GM18498 (cell line): ENCODE results near the gene CUBN.

Experiments
- ATAC-seq: cut with Tn5 transposase; IDR thresholded peaks from one replicate; pipeline ENCODE4 v1.9.1; 2021; ENCODE audit warnings: mild to moderate bottlenecking, moderate library complexity; ENCODE audit not compliant: unreplicated experiment

Gene CUBN

DNA sequence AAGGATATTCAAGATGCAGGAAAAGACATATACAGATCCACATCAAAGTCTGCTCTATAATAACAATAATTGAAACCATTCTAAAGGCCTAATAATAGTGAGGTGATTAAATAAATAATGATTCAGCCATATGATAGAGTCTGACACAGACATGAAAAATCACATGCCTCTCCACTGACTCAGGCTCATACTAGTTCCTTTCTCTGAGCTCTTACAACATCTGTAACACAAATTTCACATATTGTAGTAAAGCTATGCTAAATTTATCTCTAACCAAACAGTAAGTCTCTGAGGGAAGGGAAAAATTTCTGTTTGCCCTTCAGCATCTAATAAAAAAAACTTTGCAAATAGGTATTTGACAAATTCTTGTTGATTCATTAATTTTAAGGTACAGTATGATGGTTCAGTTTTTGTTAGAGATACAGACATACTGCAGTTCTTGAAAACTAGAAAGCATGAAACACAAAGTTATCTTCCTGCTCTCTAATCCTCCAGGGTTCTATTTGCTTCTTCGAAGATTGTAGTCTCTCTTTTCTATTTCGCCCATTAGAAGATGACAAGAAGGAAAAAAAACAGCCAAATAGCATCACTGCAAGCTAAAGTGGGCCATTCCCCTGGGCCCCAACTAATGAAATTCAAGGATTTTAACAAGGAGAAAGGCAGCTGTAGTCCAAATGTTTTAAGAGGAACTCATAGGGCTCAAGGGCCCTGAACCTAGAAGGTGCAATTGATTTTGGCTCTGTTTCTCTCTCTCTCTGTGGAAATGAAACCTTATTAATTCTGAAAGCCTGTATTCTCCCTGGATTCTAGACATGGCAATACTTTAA, 53.9 kb downstream of the CUBN start:
- ATAC-seq, result no peak

DNA sequence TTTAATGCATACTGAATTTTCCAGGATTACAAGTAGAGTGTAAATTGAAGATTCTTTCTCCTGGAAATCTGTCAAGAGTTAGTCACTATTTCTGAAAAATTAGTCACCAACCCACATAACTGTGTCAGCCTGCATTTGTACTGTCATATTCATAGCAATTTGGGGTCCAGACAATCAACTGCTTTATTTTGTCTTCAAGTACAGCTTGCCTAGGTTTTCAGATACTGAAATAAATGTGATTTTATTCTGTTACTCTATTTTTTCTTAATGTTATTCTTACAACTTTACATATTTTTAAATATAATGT, 55.1 kb downstream of the CUBN start:
- ATAC-seq, result no peak

- ATAC-seq, result no peak
Observed at GRCh38 chr10:17073725-17074540, 55.7 kb downstream of the CUBN start.

GRCh38 chr10:17068953-17069352, 60.7 kb downstream of the CUBN start:
- ATAC-seq, result no peak

- no peak for ATAC-seq
Observed at GRCh38 chr10:17067376-17068264, 62.0 kb downstream of the CUBN start.

GRCh38 chr10:17066807-17067206, 62.8 kb downstream of the CUBN start:
- no peak for ATAC-seq

GRCh38 chr10:17066000-17066399, 63.6 kb downstream of the CUBN start:
- no peak for ATAC-seq

DNA sequence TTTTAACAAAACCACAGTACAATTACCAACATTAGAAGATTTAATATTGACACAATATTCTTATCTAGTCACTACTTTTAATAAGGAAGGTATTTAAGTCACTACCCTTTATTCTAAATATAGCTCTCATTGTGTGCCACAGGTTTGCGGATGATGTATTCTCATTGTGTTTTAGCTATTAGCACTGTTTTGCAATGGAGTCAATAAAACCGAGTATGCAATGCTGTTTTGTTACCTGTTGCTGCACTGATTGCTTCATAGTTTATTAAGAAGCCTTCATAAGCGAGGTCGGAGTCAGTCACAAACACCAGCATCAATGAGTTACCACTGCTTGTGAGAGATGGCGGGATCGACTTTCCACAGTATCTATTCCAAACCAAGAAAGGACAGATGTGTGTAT, 64.3 kb downstream of the CUBN start:
- ATAC-seq, result no peak

GRCh38 chr10:17064435-17064834, 65.2 kb downstream of the CUBN start:
- ATAC-seq, result no peak

- no peak for ATAC-seq
Observed at GRCh38 chr10:17062955-17063484, 66.6 kb downstream of the CUBN start.

DNA sequence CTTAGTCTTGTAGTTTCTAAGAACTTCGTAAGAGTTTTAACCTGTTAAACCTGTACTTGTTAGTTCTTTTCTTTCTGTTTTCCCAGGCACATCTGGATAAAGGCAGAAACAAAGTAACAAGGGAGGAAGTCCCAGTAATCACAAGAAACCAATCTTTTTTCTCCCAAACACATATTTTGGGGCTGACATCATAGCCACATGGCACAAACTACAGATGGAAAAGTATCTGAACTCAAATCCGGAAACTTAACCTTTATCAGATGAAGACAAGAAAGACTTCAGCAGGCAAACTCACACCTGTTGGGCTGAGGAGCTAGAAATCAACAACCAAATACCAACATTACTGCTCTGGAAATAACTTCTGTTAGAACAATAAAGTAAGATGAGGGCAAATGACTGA, 67.1 kb downstream of the CUBN start:
- no peak for ATAC-seq

DNA sequence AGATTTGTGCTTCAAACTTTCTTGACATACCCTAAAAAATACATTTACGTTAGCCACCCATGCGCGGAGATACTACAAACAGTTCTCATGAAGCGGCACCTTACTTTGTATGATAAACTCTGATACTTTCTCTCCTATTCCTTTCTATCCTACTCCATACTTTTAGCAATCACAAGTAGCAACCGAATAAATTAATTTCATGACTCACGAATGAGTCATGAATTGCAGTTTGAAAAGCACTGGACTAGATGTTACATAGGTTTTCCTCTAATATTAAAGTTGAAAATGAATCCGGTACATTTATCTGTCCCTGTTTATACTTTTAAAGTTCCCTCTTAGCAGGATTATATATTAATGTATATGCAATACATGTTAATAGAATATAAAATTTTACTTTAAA, 67.6 kb downstream of the CUBN start:
- ATAC-seq, result no peak

DNA sequence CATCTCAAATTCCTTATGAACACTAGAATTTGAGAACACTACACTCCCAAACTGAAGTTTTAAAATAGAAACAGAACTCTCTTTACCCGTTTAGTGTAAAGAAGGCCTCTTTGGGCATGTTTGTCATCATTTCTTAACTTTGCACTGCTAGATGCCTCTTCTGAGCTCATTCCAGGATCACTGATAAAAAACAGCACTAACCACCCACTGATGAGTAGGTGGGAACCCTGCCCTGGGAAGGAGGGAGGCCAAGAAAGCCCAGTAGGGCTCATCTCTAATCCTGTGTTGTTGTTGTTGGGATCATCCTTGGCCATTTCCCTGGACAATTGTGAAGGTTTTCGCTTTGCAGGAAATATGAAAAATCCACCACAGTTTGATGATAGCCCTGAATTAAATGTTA, 68.2 kb downstream of the CUBN start:
- ATAC-seq, result no peak

DNA sequence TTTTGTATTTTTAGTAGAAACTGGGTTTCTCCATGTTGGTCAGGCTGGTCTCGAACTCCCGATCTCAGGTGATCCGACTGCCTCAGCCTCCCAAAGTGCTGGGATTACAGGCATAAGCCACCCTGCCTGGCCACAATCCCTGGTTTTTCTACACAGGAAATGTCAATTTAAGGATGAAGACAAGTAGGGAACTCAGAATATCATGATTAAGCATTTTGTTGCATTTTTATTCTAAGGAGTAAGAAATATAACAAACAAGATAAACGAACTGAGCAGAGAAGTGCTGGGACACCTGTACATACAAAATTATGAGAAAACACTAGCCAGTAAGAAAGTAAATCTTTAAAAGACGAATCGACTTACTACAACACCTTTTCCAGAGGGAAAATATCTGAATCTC, 69.3 kb downstream of the CUBN start:
- ATAC-seq, result no peak

GRCh38 chr10:17059197-17059688, 70.4 kb downstream of the CUBN start:
- ATAC-seq, result no peak

GRCh38 chr10:17058093-17058492, 71.5 kb downstream of the CUBN start:
- ATAC-seq, result no peak

- ATAC-seq, result no peak
Observed at GRCh38 chr10:17056781-17057428, 72.7 kb downstream of the CUBN start.

DNA sequence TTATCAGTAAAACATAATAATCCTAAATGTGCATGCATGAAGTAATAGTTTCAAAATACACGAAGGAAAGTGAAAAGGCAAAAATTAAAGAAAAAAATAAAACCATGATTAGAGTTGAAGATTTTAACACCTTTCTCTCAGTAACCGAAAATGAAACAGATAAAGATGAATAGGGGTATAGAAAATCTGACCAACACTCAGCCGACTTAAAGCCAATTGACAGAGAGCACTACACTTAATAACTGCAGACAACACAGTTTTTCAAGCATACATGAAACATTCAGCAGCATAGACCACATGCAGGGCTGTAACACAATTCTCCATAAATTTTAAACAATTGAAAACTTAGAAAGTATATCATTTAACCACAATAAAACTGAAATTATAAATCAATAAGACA, 76.1 kb downstream of the CUBN start:
- ATAC-seq, result no peak

DNA sequence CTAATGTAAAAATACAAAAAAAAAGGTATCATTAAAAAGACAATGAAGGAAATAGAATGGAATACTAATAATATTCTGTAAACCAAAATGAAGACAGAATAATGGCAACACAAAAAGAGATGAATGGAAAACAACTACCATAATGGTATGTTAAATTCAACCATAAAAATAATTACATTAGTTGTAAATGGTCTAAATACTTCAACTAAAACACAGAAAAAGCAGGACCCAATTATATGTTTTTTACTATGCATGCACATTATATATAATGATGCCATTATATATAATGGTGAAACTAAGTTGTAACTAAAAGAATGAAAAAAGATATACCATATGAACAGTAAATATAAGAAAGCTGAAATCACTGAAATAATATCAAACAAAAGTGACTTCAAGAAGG, 76.5 kb downstream of the CUBN start:
- no peak for ATAC-seq

- ATAC-seq, result no peak
Observed at GRCh38 chr10:17051851-17052250, 77.8 kb downstream of the CUBN start.
